NT2/D1 (cell line): ENCODE data around the gene XDH.

ENCODE experiments used
- DNase-seq: peaks from one replicate; pipeline ENCODE4 v3.0.0-alpha.2; 2011; ENCODE audit warnings: low read depth, low spot score
- H3K27me3 ChIP-seq: 2 replicates; pipeline ENCODE4 v1.6.0; 2011; ENCODE audit warnings: mild to moderate bottlenecking; ENCODE audit not compliant: insufficient read length, insufficient read depth
- H3K36me3 ChIP-seq: 2 replicates; pipeline ENCODE4 v1.6.1; 2011; ENCODE audit warnings: mild to moderate bottlenecking, low read length, mixed read lengths; ENCODE audit not compliant: insufficient read depth, insufficient read length
- H3K4me1 ChIP-seq: 2 replicates; pipeline ENCODE4 v1.5.1; 2011; ENCODE audit not compliant: insufficient read depth, insufficient read length
- H3K4me3 ChIP-seq: 2 replicates; pipeline ENCODE4 v1.5.1; 2011; ENCODE audit warnings: low read depth; ENCODE audit not compliant: insufficient read length
- H3K9ac ChIP-seq: 2 replicates; pipeline ENCODE4 v1.6.0; 2011; ENCODE audit warnings: low read depth; ENCODE audit not compliant: insufficient read length
- H3K9me3 ChIP-seq: 2 replicates; pipeline ENCODE4 v1.5.1; 2011; ENCODE audit warnings: mild to moderate bottlenecking, low read length; ENCODE audit not compliant: insufficient read depth
- SUZ12 ChIP-seq: IDR thresholded peaks from 2 replicates; pipeline ENCODE4 v1.6.1; 2011; ENCODE audit not compliant: insufficient read length, insufficient read depth; ENCODE audit errors: extremely low read depth
- YY1 ChIP-seq: IDR thresholded peaks from 2 replicates; pipeline ENCODE4 v1.6.1; 2011; ENCODE audit not compliant: insufficient read length, insufficient read depth
- ZNF274 ChIP-seq: IDR thresholded peaks from 2 replicates; pipeline ENCODE4 v1.6.1; 2011; ENCODE audit warnings: mild to moderate bottlenecking, low read depth, low read length

XDH gene

DNA sequence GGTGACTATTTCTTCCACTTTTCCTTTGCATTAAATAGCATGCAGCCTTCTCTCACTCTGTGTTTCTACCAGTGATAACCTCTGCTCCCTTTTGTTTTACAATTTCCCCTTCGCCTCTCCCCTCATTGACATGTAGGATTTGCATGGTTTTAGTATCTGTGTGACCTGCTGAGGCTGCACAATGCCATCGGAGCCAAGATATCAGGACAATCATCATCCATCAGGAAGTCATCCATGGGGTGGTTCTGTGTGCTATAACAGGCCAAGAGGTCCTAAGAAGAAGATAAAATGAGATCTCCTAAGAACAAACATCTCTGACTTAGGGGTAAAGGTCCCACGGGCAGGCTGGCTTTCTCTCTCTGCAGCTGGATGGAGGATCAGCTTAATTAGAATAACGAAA lies 115.0 kb downstream of the XDH start:
- Histone ChIP-seq H3K36me3 (no peaks in the 10 kb centered on the region), H3K9ac (no peak overlapping the region), H3K4me1 (no peaks in the 10 kb centered on the region), H3K4me3 (no peak overlapping the region), H3K9me3 (no peaks in the 10 kb centered on the region), H3K27me3 (no peaks in the 10 kb centered on the region)
- no peak for DNase-seq
- no peak for TF ChIP-seq SUZ12
- no peak for TF ChIP-seq YY1
- no peak for TF ChIP-seq ZNF274

DNA sequence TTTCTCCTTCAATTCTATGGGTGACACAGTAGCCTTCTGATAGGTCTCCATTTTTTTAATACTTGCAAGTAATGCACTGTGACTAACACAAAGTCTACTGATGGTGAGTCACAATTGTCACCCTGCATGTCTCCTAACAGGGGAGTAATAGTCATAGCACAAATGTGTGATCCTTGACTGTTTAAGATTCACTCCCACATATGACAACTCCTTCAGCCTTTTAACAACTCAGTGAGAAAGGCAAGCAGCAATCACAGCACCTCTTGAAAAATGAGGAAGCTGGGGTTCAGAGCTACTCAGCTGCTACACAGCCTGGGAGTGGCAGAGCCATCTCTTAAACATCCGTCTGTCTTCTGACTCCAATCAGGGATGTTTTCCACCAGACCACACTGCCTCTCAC lies 116.8 kb downstream of the XDH start:
- DNase-seq: no peak
- TF ChIP-seq SUZ12 (no peak), YY1 (no peak), ZNF274 (no peak)
- H3K4me3 ChIP-seq: no peak overlapping the region
- no peaks in the 10 kb centered on the region for H3K36me3 ChIP-seq
- H3K4me1 ChIP-seq: no peaks in the 10 kb centered on the region
- no peaks in the 10 kb centered on the region for H3K9me3 ChIP-seq
- H3K27me3 ChIP-seq: no peaks in the 10 kb centered on the region
- no peak overlapping the region for H3K9ac ChIP-seq

DNA sequence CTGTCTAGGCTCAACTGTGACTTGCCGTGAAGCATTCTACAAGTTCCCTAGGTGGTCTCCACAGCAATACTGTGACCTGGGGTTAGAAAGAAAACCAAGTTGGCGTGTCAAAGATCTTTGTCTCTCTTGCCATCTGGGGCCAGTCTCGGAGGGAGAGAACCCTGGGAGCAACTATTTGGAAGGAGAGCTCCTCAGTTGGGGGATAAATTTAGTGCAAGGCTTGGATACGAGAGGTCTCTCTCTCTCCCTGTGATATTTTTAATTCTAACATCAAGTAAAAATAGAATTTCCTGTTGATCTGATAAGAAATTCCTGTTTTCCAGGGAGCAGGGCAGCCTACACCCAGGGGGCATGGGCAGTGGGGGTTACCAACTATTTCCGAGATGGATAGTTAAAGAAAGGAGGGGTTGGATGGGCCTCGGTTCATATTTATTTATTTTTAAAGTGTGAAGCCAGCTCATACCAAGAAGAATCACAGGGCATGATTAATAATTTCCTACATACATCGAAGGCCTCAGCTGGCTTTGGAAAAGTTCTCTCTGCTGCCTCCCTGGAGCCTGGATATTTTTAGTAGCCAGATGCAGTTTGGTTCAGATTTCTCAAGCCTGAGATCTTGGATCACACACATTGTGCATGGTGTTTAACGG lies 117.8 kb downstream of the XDH start:
- Histone ChIP-seq H3K4me1 (no peaks in the 10 kb centered on the region), H3K4me3 (no peak overlapping the region), H3K9me3 (no peaks in the 10 kb centered on the region), H3K9ac (no peak overlapping the region), H3K27me3 (no peaks in the 10 kb centered on the region), H3K36me3 (no peaks in the 10 kb centered on the region)
- TF ChIP-seq YY1 (no peak), ZNF274 (no peak), SUZ12 (no peak)
- DNase-seq: no peak

DNA sequence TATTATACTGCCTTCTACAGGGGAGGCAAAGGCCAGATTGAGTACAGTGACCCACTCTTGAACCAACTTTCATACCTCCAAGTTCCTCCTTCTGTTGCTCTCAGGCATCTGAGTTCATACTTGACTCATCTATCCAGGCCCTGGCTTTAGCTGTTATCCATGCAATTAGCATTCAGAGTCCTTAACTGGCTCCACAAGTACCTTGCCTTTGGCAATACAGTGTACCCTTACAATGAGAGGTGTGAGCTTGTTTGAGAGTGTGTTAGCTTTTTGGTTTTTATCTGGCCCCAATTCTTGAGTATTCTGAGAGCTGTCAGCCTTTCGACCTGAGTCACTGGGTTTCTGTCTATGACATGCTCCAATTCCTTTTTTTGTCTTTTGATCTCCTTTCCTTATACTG lies 120.3 kb downstream of the XDH start:
- Histone ChIP-seq H3K4me1 (no peaks in the 10 kb centered on the region), H3K9me3 (no peaks in the 10 kb centered on the region), H3K27me3 (no peaks in the 10 kb centered on the region), H3K36me3 (no peaks in the 10 kb centered on the region), H3K9ac (no peak overlapping the region), H3K4me3 (no peak overlapping the region)
- TF ChIP-seq YY1 (no peak), ZNF274 (no peak), SUZ12 (no peak)
- no peak for DNase-seq

DNA sequence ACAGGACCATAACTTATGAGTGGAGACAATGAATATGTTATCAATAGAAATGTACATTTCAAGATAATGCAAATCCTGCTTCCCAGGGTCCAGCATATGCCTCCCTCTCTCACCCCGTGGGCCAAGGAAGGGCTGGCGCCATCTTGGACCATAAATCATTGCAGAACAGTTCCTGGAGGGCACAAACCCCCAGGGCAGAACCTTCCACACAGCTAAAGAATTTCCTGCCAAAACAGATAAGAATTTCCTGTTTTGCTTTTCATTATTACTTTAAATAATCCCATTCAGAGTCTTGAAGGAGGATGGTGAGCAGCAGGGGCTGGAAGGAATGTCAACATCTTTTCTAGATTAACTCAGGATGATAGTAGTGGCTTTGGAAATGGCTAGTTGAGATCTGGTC lies 126.9 kb downstream of the XDH start:
- no peak overlapping the region for H3K4me3 ChIP-seq
- H3K4me1 ChIP-seq: peaks cover 5% of the 10 kb centered on the region
- no peaks in the 10 kb centered on the region for H3K36me3 ChIP-seq
- no peak for DNase-seq
- TF ChIP-seq ZNF274 (no peak), YY1 (no peak), SUZ12 (no peak)
- no peaks in the 10 kb centered on the region for H3K27me3 ChIP-seq
- no peak overlapping the region for H3K9ac ChIP-seq
- H3K9me3 ChIP-seq: no peaks in the 10 kb centered on the region

DNA sequence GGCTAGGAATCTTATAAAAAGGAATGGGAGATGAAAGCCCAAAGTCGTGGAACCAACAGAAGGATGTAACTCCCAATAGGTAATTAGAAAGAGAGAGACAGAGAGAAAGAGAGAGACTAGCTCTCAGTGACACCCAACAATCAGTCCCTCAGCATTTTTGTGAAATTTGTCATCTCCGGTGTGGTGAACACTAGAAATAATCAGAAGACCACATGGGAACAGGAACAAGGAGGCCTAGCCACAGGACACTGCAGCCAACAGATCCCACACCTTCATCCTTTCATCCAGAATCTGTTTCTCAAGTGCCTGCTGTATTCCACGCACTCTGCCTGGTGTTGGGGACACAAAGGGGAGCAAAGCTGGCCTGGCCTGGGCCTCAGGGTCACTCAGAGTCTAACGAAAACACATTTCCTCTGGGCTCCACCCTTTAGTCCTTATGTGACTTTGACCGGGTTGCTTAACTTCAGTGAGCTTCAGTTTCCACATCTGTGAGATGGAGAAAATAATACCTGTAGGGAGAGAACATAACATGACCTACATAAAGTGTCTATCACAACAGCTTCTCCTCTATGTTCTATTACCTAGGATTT lies 127.5 kb downstream of the XDH start:
- no peak overlapping the region for H3K9ac ChIP-seq
- peaks cover 5% of the 10 kb centered on the region for H3K4me1 ChIP-seq
- no peak overlapping the region for H3K4me3 ChIP-seq
- no peaks in the 10 kb centered on the region for H3K36me3 ChIP-seq
- no peaks in the 10 kb centered on the region for H3K9me3 ChIP-seq
- no peak for DNase-seq
- H3K27me3 ChIP-seq: no peaks in the 10 kb centered on the region
- no peak for TF ChIP-seq ZNF274
- TF ChIP-seq YY1: no peak
- TF ChIP-seq SUZ12: no peak

DNA sequence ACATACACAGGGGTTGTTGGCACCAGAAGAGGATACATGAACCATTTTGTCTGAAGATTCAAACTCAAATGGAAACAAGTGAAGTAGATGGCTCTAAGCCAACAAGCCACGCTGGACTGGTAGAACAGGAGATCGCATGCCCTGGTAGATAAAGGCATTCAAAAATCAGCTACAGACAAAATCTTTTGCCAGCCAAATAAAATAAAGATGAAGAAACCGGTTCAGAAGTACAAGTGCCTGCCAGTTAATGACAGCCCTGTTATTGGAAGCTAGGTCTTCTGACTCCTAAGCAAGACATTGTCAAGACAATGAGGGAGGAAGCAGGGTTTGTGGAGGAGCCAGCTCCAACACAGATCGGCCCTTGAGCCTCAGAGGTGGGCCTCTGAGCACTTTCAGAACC lies 128.3 kb downstream of the XDH start:
- H3K4me1 ChIP-seq: peaks cover 5% of the 10 kb centered on the region
- H3K27me3 ChIP-seq: no peaks in the 10 kb centered on the region
- no peak overlapping the region for H3K4me3 ChIP-seq
- no peaks in the 10 kb centered on the region for H3K9me3 ChIP-seq
- H3K9ac ChIP-seq: no peak overlapping the region
- peak; percentile 27 for DNase-seq
- no peaks in the 10 kb centered on the region for H3K36me3 ChIP-seq
- TF ChIP-seq YY1 (no peak), SUZ12 (no peak), ZNF274 (no peak)
